OCI-LY1 (cell line): Measurements from ENCODE around the gene RGS16.

Experiments
- EZH2 ChIP-seq: fragments of 200-600 bp; sonication (generic), shearing (Covaris generic); IDR thresholded peaks from 2 replicates; pipeline ENCODE4 v1.8.0; 2017; ENCODE audit warnings: borderline replicate concordance, mixed run types, mild to moderate bottlenecking, antibody characterized with exemption, low read length, moderate library complexity, mixed read lengths
- TF ChIP-seq, protein P1 (sequence below): fragments of 200-600 bp; sonication (generic), shearing (Covaris generic); IDR thresholded peaks from 2 replicates; pipeline ENCODE4 v1.5.1; 2017; ENCODE audit warnings: mild to moderate bottlenecking, antibody characterized with exemption, low read length, moderate library complexity, mixed read lengths

DNA sequence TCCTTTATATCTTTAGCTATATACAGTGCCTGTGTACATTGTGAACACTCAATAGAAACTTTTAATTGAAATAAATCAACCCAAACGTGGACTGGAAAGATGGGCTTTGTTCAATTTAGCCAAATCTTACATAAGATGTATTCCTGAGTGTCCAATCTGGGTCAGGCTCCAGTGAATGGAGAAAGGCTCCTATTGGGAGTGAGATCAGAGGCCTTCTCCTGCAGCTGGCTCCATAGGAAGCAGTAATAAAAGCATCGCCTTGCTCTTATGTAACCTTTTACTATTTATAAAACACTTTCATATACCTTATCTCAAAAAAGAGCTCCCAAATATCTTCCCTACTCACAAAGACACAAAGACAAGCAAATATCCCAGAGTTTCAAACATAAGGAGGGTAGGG lies 24.9 kb upstream of the RGS16 start:
- TF ChIP-seq, protein P1, sequence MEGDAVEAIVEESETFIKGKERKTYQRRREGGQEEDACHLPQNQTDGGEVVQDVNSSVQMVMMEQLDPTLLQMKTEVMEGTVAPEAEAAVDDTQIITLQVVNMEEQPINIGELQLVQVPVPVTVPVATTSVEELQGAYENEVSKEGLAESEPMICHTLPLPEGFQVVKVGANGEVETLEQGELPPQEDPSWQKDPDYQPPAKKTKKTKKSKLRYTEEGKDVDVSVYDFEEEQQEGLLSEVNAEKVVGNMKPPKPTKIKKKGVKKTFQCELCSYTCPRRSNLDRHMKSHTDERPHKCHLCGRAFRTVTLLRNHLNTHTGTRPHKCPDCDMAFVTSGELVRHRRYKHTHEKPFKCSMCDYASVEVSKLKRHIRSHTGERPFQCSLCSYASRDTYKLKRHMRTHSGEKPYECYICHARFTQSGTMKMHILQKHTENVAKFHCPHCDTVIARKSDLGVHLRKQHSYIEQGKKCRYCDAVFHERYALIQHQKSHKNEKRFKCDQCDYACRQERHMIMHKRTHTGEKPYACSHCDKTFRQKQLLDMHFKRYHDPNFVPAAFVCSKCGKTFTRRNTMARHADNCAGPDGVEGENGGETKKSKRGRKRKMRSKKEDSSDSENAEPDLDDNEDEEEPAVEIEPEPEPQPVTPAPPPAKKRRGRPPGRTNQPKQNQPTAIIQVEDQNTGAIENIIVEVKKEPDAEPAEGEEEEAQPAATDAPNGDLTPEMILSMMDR, result no peak
- TF ChIP-seq EZH2, result no peak
